Mucosa of rectum (tissue), 2 donors: Measurements from ENCODE around the gene ULK4.

Experiments used
- H3K27ac ChIP-seq, 2 donors: one replicate each; pipeline ENCODE4 v1.7.0; 2013; ENCODE audit warnings: inconsistent platforms in 2 of 2, low read depth in 2 of 2, low read length in 2 of 2
- H3K27me3 ChIP-seq, 2 donors: one replicate each; pipeline ENCODE4 v1.7.0; 2013; ENCODE audit warnings: low read length in 2 of 2; ENCODE audit not compliant: control insufficient read depth in 2 of 2, insufficient read depth in 2 of 2
- H3K36me3 ChIP-seq, 2 donors: one replicate each; pipeline ENCODE4 v1.7.0; 2013; ENCODE audit warnings: low read length in 2 of 2; ENCODE audit not compliant: control insufficient read depth in 2 of 2, insufficient read depth in 2 of 2
- H3K4me1 ChIP-seq, 2 donors: one replicate each; pipeline ENCODE4 v1.7.0; 2013; ENCODE audit warnings: low read length in 2 of 2, mild to moderate bottlenecking in 1 of 2; ENCODE audit not compliant: control insufficient read depth in 2 of 2, insufficient read depth in 2 of 2
- H3K4me3 ChIP-seq, 2 donors: one replicate each; pipeline ENCODE4 v1.7.0; 2013; ENCODE audit warnings: low read length in 2 of 2
- H3K9ac ChIP-seq, 2 donors: one replicate each; pipeline ENCODE4 v1.7.0; 2013; ENCODE audit warnings: low read length in 2 of 2, low read depth in 1 of 2, mild to moderate bottlenecking in 1 of 2
- H3K9me3 ChIP-seq, 2 donors: one replicate each; pipeline ENCODE4 v1.7.0; 2013; ENCODE audit warnings: low read length in 2 of 2; ENCODE audit not compliant: control insufficient read depth in 2 of 2
- donor health status: healthy.
- donor health status: Normal muscosa, but diverticular disease.

ULK4 gene

GRCh38 chr3:41961751-41962679 lies at the start of gene ULK4:
ULK4 (minus strand) TSS chr3:41962103; CDS start chr3:41954759, 7,344 bp downstream.
- H3K27ac ChIP-seq, result peak within 1 kb of the TSS; percentile 75 to 78
- H3K9me3 ChIP-seq, result no peaks in the 10 kb centered on the region
- peak within 1 kb of the TSS; percentile 73 to 77 for H3K9ac ChIP-seq
- no peaks in the 10 kb centered on the region for H3K36me3 ChIP-seq
- H3K27me3 ChIP-seq, result no peaks in the 10 kb centered on the region
- H3K4me3 ChIP-seq, result peak within 1 kb of the TSS; percentile 93
- peaks cover 6 to 12% of the 10 kb centered on the region in 2 donors for H3K4me1 ChIP-seq

- Histone ChIP-seq H3K27me3 (no peaks in the 10 kb centered on the region), H3K4me3 (no peak overlapping the region), H3K27ac (no peak overlapping the region), H3K4me1 (peaks cover 16 to 18% of the 10 kb centered on the region in 2 donors), H3K9ac (no peak overlapping the region), H3K36me3 (no peaks in the 10 kb centered on the region), H3K9me3 (no peaks in the 10 kb centered on the region)
Observed at GRCh38 chr3:42010530-42010929, 48.6 kb upstream of the ULK4 start.

- H3K27me3 ChIP-seq, result no peaks in the 10 kb centered on the region
- H3K36me3 ChIP-seq, result no peaks in the 10 kb centered on the region
- H3K27ac ChIP-seq, result no peak overlapping the region
- H3K9me3 ChIP-seq, result no peaks in the 10 kb centered on the region
- peaks cover 7 to 8% of the 10 kb centered on the region in 2 donors for H3K4me1 ChIP-seq
- H3K9ac ChIP-seq, result no peak overlapping the region
- no peak overlapping the region for H3K4me3 ChIP-seq
Observed at GRCh38 chr3:42009456-42009855, 47.6 kb upstream of the ULK4 start.

- Histone ChIP-seq H3K27me3 (no peaks in the 10 kb centered on the region), H3K9me3 (no peaks in the 10 kb centered on the region), H3K4me3 (no peak overlapping the region), H3K9ac (no peak overlapping the region), H3K36me3 (no peaks in the 10 kb centered on the region), H3K4me1 (peaks cover 3 to 4% of the 10 kb centered on the region in 2 donors), H3K27ac (no peak overlapping the region)
Observed at GRCh38 chr3:42007785-42008184, 45.9 kb upstream of the ULK4 start.

- H3K9ac ChIP-seq, result no peak overlapping the region
- H3K27ac ChIP-seq, result no peak overlapping the region
- H3K27me3 ChIP-seq, result no peaks in the 10 kb centered on the region
- no peak overlapping the region for H3K4me3 ChIP-seq
- no peaks in the 10 kb centered on the region for H3K9me3 ChIP-seq
- no peaks in the 10 kb centered on the region for H3K4me1 ChIP-seq
- no peaks in the 10 kb centered on the region for H3K36me3 ChIP-seq
Observed at GRCh38 chr3:42005401-42005800, 43.5 kb upstream of the ULK4 start.

- Histone ChIP-seq H3K27ac (no peak overlapping the region), H3K9me3 (no peaks in the 10 kb centered on the region), H3K4me3 (no peak overlapping the region), H3K36me3 (no peaks in the 10 kb centered on the region), H3K27me3 (no peaks in the 10 kb centered on the region), H3K4me1 (no peaks in the 10 kb centered on the region), H3K9ac (no peak overlapping the region)
Observed at GRCh38 chr3:42002790-42003189, 40.9 kb upstream of the ULK4 start.

GRCh38 chr3:42001777-42002176 lies 39.9 kb upstream of the ULK4 start:
- Histone ChIP-seq H3K9me3 (no peaks in the 10 kb centered on the region), H3K27me3 (no peaks in the 10 kb centered on the region), H3K36me3 (no peaks in the 10 kb centered on the region), H3K4me1 (no peaks in the 10 kb centered on the region), H3K4me3 (no peak overlapping the region), H3K27ac (no peak overlapping the region), H3K9ac (no peak overlapping the region)

- H3K27ac ChIP-seq, result no peak overlapping the region
- no peaks in the 10 kb centered on the region for H3K36me3 ChIP-seq
- no peak overlapping the region for H3K4me3 ChIP-seq
Observed at GRCh38 chr3:41999909-42000308, 38.0 kb upstream of the ULK4 start.

GRCh38 chr3:41997702-41998550 lies 36.0 kb upstream of the ULK4 start:
- no peak overlapping the region for H3K4me3 ChIP-seq
- no peaks in the 10 kb centered on the region for H3K4me1 ChIP-seq
- no peaks in the 10 kb centered on the region for H3K27me3 ChIP-seq
- no peaks in the 10 kb centered on the region for H3K9me3 ChIP-seq
- no peak overlapping the region for H3K27ac ChIP-seq
- no peak overlapping the region for H3K9ac ChIP-seq
- H3K36me3 ChIP-seq, result no peaks in the 10 kb centered on the region

More at GRCh38 chr3:41999909-42000308, 38.0 kb upstream of the ULK4 start:
- H3K4me1 ChIP-seq, result no peaks in the 10 kb centered on the region
- no peak overlapping the region for H3K9ac ChIP-seq
- H3K27me3 ChIP-seq, result no peaks in the 10 kb centered on the region
- no peaks in the 10 kb centered on the region for H3K9me3 ChIP-seq

GRCh38 chr3:41991437-41991836 lies 29.5 kb upstream of the ULK4 start:
- H3K9me3 ChIP-seq, result no peaks in the 10 kb centered on the region
- no peaks in the 10 kb centered on the region for H3K27me3 ChIP-seq
- no peak overlapping the region for H3K9ac ChIP-seq
- H3K36me3 ChIP-seq, result no peaks in the 10 kb centered on the region
- no peak overlapping the region for H3K27ac ChIP-seq
- H3K4me3 ChIP-seq, result no peak overlapping the region
- no peaks in the 10 kb centered on the region for H3K4me1 ChIP-seq
